GM21423 (cell line): ENCODE results near the gene HOXB7.

Experiments used
- ATAC-seq: cut with Tn5 transposase; IDR thresholded peaks from one replicate; pipeline ENCODE4 v1.9.1; 2021; ENCODE audit warnings: mild to moderate bottlenecking, moderate library complexity; ENCODE audit not compliant: unreplicated experiment

The HOXB7 gene

DNA sequence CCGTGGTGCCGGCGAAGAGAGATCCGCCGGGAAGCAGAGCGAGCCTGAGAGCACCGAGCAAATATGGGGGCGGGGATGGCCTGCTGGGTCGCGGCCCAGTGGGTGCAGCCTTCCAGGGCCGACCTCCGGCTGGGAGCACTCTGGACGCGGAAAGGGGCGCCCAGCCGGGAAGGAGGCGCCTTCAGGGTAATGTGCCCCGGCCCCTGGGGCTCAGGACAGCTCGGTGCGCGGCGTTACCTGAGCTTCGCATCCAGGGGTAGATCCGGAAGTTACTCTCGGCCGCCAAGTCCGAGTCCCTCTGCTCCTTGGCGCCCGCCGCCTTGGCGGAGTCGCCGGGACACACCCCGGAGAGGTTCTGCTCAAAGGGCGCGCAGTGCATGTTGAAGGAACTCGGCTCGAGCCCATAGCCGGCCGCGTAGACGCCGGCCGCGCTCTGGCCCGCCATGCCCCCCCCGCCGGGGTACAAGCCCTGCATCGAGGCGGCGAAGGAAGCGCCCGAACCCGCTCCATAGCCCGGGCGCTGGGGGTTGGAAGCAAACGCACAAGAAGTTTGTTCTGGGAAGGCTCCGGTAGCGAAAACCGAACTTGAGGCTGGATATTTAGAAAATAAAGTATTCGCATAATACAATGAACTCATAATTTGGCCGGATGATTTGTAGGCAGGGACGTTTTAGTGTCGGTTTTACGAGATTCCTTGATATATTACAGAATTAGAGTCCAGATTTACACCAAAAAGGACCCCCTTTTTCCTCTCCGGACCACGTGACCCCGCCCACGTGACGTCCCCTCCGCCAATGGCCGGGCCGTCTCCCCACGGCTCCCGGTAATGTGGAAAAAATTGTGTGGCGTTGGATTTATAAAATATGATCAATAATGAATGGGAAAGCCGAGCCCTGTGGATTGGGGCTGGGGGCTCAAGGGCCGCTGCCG lies at the start of gene HOXB7:
HOXB7 (minus strand) TSS at position 736 of the 930 bp plus-strand sequence; CDS start at position 637, 99 bp downstream.
- no peak for ATAC-seq

DNA sequence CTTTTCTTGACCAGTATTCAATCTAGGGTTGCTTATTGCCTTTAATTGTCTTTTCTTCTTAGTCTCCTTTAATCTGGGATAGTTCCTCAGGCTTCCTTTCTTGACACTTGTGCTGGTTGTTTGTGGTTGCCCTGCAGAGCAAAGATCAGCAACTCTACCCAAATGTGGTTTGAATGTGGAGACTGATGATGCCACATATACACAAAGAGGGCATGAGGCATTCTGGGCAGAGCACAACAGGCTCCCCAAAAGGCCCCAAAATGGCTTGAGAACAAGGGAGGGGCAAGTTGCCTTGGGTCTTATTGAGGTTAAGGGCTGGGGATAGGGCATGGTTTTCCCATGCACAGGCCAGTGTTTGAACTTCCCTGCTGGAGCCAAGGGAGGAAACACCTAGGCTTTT lies 45.1 kb upstream of the HOXB7 start:
- ATAC-seq: no peak

DNA sequence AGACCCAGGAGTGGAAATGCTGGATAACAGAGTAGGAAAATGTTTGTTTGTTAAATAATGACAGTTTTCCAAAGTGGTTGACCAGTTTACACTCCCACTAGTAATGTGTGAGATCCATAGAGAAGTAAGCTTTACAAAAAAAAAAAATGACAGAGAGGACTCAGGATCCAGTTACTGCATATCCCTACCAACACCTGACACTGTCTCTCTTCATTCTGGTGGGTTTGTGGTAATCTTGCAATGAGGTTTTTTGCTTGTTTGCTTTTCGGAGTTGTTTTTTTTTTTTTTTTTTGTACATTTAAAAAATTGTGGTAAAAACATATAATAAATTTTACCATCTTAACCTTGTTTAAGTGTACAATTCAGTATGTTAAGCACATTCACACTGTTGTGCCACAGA lies 38.9 kb upstream of the HOXB7 start:
- no peak for ATAC-seq

DNA sequence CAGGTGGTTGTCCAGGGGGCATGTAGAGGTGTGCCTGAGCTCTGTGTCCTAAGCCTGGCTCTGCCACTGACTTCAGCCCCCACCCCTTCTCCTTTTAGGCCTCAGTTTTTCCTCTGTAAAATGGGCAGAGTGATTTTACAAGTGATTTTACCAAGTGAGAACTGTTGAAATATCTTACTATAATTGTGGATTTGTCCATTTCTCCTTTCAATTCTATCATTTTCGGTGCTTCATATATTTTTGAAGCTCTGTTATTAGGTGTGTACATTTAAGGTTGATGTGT lies 37.1 kb upstream of the HOXB7 start:
- ATAC-seq: no peak

DNA sequence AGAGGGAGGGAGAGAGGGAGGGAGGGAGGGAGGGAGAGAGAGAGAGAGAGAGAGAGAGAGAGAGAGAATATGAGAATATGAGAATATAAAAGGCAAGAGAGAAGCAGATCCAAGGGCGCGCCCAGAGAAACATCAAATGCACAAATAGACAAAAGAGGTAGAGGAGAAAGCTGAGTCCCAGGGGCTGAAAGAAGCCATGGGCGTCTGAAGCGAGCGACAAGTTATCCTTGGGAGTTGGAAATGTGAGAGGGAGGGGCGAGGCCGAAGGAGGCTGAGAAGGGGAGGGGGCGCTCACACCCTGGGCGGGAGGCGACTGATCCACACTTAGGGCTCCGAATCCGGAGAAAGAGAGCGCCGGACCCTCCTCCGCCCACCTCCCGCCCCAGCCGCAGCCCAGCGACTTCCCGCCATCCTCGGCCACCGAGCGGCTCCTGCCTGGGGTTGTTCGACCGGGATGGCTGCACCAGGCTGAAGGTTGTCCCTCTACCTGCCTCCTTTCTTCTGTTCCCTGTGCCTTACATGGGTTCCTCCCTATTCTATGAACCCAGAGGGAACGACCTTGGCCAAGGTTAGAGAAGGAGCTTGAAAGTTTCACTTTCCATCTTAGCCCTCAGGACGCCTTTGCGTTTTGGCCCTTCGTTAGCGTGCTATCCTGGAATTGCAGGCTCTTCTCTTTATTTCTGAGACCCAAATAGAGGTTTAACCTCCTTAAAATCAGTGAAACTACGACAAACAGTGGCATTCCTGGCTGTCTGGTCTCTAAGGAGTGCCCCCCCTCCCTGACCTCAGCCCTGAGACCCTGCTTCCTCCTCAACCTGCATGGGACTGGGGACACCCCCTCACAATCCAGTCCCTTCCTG lies 36.5 kb upstream of the HOXB7 start:
- no peak for ATAC-seq

DNA sequence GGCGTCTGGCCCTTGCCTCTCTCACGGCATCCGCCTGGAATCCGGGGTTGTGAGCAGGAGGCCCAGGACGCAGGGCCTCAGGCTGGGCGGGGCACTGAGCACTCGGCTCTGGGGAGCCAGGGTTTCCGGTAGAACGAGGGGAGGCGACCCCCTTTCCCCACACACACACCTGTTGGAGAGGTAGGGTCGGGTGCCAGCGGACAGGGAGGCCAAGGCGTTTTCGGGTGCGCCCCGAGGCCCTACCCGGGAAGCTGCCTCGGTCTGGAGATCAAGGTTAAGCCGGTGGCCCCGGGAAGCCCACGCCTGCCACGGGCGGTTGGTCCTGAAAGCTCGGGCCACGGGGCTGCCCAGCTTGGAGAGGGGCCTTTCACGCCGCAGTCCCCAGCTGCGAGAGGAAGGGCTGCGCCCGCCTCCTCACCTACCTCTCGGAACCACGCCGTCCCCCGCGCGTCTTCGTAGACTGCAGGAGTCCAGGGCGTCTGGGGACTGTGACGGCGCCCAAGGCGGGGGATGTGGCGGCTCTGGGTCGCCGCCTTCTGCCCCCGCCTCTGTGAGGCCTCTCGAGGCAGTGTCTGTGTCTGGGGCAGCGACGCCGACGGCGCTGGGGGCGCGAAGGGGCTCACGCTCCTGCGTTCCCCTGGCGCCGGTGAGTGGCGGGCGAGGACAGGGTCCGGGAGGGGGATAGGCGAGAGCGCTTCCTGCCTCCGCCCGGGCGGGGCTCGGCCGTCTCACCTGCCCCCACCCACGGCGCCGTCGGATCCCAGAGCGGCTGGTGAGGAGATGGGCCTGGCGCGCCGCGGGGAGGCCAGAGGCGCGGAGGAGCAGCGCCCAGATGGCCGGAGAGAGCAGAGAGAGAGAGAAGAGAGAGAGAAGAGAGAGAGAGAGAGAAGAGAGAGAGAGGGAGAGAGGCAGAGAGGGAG lies 35.6 kb upstream of the HOXB7 start:
- ATAC-seq: no peak

DNA sequence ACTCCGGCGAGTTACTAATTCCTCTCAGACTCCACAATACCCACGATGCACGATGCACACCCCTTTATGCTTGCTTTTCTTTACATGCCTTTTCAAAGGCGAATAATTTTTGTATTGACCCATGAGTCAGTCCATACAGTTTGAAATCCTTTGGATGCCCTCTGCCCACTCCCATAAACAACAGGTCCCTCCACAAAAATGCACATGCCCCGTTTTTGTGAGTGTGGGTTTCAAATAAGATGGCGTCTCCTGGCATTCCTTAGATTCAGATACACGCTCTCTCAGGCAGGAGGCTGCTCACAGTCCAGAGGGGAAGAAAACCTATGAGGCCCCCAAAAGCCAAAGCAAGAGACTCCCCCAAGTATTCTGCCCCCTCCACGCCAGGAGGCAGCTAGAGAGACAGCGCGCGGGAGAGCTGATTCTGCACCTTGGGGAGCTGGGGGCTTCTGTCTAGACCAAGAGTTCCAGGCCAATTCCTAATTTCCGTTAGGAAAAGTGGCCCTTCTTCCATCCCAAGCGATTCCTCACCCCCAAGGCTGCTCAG lies 34.9 kb upstream of the HOXB7 start:
- ATAC-seq: no peak

DNA sequence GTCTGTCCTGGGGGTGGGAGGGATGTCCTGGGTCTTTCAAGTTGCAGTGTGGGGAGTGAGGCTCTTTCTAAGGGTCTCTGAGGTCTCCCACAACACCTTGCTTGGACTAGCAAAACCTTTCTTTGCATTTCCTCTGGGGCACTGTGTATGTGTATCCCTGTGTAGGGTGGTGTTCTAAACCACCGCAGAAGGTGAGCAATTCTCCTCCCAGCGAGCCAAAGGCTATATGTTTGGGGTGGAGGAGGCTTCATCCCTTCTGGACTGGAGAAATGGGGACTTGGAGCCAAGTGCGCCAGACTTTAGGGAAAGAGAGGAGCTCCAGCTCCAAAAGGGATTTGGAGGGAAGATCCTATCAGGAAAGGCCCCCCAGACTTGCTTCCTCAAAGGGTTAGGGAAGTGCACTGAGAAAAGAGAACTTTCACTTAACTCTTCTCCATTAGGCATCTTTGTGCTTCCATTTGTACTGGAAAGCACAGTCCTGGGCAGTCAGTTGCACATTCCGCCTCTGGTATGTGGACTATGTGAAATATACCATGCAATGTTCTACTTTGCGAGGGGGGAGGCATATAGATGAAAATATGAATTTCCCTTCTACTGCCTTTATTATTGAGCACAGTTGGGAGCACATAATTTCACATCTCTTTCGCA lies 34.2 kb upstream of the HOXB7 start:
- no peak for ATAC-seq

DNA sequence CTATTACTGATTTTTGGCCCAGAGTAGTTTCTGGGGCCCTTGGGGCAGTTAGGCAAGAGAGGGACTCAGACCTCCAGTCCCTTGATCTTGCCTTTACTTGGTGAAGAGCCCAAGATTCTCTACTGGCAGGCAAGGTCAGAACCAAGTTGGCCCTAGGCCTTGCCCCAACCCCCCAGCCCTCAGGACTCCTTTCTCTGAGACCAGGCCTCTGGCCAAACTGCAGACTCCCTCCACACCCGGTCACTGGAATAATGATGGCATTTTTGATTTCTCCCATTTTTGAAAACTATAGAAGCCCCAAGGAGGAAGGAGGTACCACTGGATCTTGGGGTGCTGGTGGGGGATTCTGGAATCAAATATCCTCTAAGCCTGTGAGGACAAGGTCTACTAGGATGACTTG lies 33.3 kb upstream of the HOXB7 start:
- no peak for ATAC-seq

DNA sequence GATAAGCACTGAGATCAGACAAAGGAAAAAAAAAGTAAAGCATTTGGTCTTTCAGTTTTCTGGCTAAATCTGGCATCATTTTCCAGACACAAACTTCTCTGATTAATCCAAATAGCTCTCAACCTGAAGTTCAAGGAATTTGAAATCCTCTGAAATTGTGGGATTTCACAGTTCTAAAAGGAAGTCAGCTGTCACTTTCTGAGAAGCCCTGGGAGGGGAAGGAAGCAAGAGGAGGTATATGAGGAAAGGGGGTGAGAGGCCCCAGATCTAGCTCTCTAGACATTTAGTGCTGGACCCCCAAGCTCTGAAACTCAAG lies 32.8 kb upstream of the HOXB7 start:
- no peak for ATAC-seq

DNA sequence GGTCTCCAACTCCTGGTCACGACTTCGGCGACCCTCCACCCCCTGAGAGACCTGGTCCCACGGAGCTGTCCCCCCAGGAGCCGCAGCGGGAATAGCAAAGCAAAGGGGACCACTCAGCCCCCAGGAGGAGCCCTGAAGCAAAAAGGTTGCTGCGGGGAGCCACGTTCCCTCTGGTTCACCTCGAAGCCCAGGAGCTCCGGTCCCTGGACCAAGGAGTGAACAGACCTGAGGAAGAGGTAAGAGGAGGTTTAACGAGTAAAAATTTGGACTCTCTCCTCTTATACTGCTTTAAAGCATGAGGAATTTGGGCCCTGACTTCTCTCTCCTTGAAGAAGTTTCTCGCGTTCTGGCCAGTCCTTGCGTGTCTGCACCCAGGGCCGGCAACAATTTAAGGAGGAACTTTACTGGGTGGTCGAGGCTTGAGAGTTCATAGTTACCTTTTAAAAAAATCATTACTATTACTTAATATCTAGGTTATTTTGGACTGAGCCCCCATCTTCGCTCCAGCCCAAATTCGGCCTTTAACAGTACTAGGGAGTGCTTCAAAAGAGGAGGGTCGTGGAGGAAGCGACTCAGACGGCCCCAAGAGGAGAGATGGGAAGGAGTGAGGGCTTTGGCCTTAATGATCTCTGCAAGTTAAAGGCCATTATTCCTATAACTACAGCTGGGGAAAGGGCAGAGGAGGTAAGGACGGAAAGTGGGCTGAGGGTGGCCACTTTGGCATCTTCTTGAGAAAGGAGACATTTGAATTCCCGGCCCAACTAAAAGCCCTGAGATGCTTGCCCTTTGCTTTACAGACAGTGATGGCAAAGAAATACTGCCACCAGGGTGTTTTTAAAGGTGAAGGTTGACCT lies 32.3 kb upstream of the HOXB7 start:
- ATAC-seq: no peak

DNA sequence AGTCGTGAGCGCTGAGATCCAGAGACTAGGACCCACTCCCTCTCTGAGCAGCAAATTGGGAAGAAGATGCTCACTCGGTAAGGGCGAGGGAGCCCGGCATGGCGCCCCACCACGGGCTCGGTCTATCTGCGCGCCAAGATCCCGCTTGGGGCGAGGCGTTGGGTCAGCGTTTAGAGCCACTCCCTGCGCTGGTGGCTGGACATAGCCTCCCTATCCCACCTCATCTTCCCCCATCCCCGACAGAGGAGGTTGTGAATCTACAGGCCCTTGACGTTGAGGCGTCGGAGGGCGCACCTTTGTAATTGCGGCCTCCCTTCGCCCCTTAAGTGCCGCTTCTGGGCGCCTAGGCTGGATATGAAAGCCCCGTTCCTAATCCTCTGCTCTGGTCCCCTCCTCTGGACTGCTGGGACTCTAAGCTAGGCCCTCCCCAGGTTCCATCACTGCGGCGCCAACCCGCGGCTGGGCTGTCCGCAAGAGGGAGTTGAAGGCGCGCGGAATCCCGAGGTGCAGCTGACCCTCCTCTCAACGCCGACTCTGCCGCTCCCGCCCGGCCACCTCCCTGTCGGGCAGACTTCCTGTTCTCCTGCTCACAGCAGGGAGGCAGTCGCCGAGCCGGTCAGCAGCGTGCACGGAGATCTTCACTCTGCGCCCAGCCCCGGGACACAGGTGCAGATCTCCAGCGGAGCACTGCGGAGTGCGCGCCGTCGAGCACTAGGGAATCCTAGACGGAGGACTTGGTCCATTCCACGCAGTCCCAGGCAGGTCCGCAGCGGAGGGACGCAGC lies 31.4 kb upstream of the HOXB7 start:
- no peak for ATAC-seq

DNA sequence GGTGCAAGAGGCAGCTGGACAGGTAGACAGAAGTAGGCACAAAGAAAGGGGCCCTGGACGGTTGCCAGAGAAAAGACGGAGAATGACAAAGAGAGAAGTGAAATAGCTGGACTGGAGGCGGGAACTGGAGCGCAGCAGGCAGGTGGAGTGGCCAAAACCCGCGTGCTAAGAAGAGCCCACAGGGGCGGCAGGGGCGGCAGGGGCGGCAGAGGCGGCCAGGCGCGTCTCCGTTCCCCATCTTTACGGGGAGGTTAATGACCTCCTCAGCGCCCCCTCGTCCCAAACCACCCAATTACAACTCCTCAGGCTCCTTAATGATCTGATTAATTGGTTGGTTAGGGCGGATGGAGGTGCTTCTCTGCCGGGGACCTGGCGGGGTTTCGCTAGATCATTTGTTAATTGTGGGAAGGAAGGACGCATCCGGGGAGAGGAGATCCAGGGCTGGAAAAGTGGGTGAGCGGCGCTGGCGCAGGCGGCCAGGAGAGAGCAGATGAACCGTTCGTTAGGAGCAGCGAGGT lies 30.8 kb upstream of the HOXB7 start:
- no peak for ATAC-seq

DNA sequence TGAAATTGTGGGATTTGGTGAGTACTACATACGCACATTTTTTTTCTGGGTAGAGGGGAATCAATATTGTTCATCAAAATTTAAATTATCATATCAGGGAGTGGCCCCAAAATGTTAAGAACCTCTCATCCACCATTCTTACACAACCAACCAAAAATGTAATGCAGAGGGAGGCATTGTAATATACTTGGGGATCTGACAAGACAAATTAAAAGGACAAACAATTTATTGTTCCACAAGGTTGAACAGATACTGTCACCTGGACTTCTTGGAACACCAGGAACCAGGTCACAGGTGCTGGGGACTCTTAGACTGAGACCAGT lies 30.0 kb upstream of the HOXB7 start:
- no peak for ATAC-seq

DNA sequence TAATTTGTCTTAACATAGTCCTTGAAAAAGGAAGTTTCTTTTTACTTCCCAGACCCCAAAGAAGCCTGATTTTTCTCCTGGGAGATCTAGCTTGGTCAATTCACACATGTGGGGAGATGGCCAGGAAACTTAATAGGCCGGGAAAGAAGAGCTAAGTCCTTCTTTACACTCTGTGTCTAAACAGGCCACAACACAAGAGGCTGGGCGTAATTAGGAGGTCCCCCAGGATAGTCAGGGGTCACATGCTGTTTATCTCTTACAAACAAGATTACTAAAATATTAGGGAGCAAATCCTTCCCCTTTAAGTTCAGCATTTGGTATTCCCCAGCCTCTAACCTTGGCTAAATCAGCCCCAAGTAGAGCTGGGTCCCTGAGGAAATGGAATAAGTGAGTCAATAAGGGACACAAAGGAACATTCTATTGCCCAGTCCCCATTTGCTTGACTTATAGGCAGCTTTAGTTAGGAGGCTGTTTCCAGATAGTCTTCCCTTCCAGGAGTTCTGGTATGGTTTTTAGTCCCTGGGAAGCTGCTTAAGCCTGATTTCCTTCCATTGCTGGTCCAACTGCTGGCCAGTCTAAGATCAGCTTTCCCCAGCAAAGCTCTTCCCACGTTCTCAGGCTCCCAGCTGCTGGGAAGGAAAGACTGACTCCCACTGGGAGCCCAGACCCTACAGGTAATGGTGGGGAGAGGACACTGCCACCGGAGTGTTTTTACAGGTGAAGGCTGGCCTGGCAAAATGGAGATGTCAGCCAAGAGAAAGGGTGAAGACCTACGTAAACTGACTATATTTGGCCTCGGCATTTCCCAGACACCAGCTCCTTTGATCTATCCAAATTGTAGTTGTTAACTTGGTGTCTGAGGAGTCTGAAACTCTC lies 29.4 kb upstream of the HOXB7 start:
- ATAC-seq: no peak

DNA sequence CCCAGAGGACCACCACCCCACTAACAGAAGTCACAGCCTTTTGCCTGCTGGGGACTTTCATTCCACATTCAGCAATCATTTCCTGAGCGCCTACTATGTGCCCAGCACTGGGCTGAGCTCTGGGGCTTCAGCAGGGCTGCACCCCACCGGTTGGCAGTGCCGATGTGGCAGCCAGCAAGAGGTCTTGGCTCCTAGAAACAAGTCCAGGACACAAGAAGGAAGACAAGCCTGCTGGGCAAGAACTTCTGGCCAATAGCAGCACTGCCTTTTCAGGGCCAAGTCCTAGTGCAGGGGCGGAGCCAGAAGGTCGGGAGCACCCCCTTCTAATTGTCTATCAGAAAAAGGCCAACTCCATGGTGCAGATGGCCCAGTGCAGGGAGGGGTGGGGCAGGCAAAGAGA lies 28.3 kb upstream of the HOXB7 start:
- no peak for ATAC-seq

DNA sequence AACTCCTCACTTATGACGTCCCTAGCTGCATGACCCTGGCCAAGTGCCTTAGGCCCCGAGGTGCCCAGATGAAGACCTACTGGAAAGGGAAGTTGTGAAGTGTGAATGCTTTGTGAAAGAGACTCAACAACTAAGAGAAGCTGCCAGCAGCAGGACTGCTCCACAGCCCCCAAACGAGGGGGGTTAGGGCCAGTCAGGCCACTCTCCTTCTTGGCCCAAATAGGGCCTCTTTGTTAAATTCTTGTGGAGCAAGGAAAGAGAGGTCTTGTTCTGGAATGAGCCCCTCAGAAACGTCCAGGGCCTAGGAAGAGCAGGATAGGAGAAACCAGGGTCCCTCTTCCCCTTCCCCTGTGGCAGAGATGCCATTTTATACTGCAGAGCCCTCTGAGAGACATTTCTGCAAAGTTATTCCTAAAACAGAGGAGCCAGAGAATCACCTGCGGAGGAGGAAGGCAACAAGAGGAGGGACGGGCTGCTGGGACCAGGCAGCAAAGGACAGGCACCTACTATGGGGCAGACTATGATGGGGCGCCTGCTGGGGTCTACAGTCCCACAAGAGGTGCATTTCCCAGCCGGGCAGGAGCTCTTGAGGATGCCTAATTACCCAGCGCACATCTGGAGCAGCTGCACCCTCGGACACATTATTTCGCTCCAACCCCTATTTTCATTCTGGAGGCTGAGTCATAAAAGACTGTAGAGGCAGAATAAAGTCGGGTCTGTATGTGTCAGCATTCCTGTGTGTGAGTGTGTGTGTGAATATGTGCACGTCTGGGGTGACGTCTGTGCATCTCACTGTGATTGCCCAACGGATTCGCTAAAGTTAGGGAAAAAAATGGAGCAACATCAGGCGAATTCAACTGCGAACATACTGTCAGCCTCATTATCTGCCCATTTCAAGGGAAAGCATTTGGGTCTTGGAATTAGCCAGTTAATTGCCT lies 26.8 kb upstream of the HOXB7 start:
- no peak for ATAC-seq
